ENCODE data around the gene MTFP1.
"Not testable (repeated sequence)": the region's sequence is repeated elsewhere in the genome, so short reads cannot be mapped to it uniquely, and the experiment has no call there.

MTFP1 gene

GRCh38 chr22:30455075-30455840, 29.7 kb downstream of the MTFP1 start:
- no peak for DNase-seq (ENCODE audit: low read depth in 2 of 2)

GRCh38 chr22:30457981-30458380, 32.4 kb downstream of the MTFP1 start:
- no peak for DNase-seq (ENCODE audit: low read depth in 2 of 2)

GRCh38 chr22:30459181-30460052, 33.8 kb downstream of the MTFP1 start:
- DNase-seq (ENCODE audit: low read depth in 2 of 2): no peak

- no peak for DNase-seq (ENCODE audit: low read depth in 2 of 2)
Observed at GRCh38 chr22:30460147-30460546, 34.6 kb downstream of the MTFP1 start.

- DNase-seq (ENCODE audit: low read depth in 2 of 2): not testable (repeated sequence)
Observed at GRCh38 chr22:30460555-30460954, 35.0 kb downstream of the MTFP1 start.

- DNase-seq (ENCODE audit: low read depth in 2 of 2): no peak
Observed at GRCh38 chr22:30469165-30469564, 43.6 kb downstream of the MTFP1 start.

- DNase-seq (ENCODE audit: low read depth in 2 of 2): no peak
Observed at GRCh38 chr22:30470655-30471054, 45.1 kb downstream of the MTFP1 start.

GRCh38 chr22:30471616-30472318, 46.2 kb downstream of the MTFP1 start, which contains the start of gene SEC14L3:
SEC14L3 (minus strand) TSS chr22:30472017; CDS start chr22:30471958, 59 bp downstream.
- no peak for DNase-seq (ENCODE audit: low read depth in 2 of 2)

GRCh38 chr22:30472994-30473720, 47.6 kb downstream of the MTFP1 start:
- no peak for DNase-seq (ENCODE audit: low read depth in 2 of 2)

- DNase-seq (ENCODE audit: low read depth in 2 of 2): no peak
Observed at GRCh38 chr22:30474121-30474520, 48.6 kb downstream of the MTFP1 start.

- DNase-seq (ENCODE audit: low read depth in 2 of 2): no peak
Observed at GRCh38 chr22:30474683-30475424, 49.3 kb downstream of the MTFP1 start.

All from stimulated activated CD4-positive, alpha-beta T cell treated with anti-CD3 and anti-CD28 coated beads, Interleukin-1b, Interleukin-23, amount 100 ng/mL, for 1 hour (primary cell).